PC-3 (cell line): ENCODE measurements around the gene DBNDD2. TPM values are rescaled to one million over a fixed set of nuclear protein-coding genes. Genes with fewer than 3 reads are reported as not detected.

Experiments used
- ATAC-seq: fragments of 200-7000 bp; cut with Tn5 transposase; 2 replicates; pipeline ENCODE4 v1.9.1; 2020; ENCODE audit warnings: mild to moderate bottlenecking, moderate library complexity
- BruUV-seq: library from RNA; stranded (reverse); fragments of 400-500 nt; replicated peaks from 2 replicates; lab custom pipeline; 2021; lab: Mats Ljungman, UMichigan
- CTCF ChIA-PET: fragments of 300-600 bp; sonication (Branson Sonifier 250); formaldehyde crosslinking; loops from one replicate; lab custom pipeline; 2022; ENCODE audit warnings: antibody characterized with exemption; lab: Charles Lee
- POLR2A ChIA-PET: fragments of 300-600 bp; sonication (Branson Sonifier 250); formaldehyde crosslinking; loops from one replicate; lab custom pipeline; 2022; ENCODE audit warnings: antibody characterized with exemption; ENCODE audit not compliant: unreplicated experiment; lab: Charles Lee
- DNase-seq: peaks from one replicate; pipeline ENCODE4 v3.0.0-alpha.2; 2015
- H2AFZ ChIP-seq: fragments of 300-600 bp; sonication (generic); 2 replicates; pipeline ENCODE4 v1.6.0; 2016; ENCODE audit warnings: antibody characterized with exemption, low read length
- H3F3A ChIP-seq: fragments of 300-600 bp; sonication (generic); one replicate; pipeline ENCODE4 v1.6.0; 2017; ENCODE audit warnings: antibody characterized with exemption, low read length, control low read depth, mild to moderate bottlenecking; ENCODE audit not compliant: unreplicated experiment
- H3K27ac ChIP-seq: fragments of 300-600 bp; sonication (generic); 2 replicates; pipeline ENCODE4 v1.5.1; 2016; ENCODE audit warnings: mild to moderate bottlenecking, low read length
- H3K27me3 ChIP-seq: fragments of 300-600 bp; sonication (generic); 2 replicates; pipeline ENCODE4 v1.6.1; 2016; ENCODE audit warnings: low read length, mixed read lengths
- H3K36me3 ChIP-seq: fragments of 300-600 bp; sonication (generic); 2 replicates; pipeline ENCODE4 v1.6.1; 2016; ENCODE audit warnings: low read depth, mixed run types, low read length, mixed read lengths
- H3K4me1 ChIP-seq: fragments of 300-600 bp; sonication (generic); 2 replicates; pipeline ENCODE4 v1.5.1; 2016; ENCODE audit warnings: low read length; ENCODE audit not compliant: insufficient read depth
- H3K4me2 ChIP-seq: fragments of 300-600 bp; sonication (generic); 2 replicates; pipeline ENCODE4 v1.6.0; 2016; ENCODE audit warnings: low read length
- H3K4me3 ChIP-seq: fragments of 300-600 bp; sonication (generic); 2 replicates; pipeline ENCODE4 v1.5.1; 2016; ENCODE audit warnings: mild to moderate bottlenecking, low read length, mixed read lengths
- H3K79me2 ChIP-seq: fragments of 300-600 bp; sonication (generic); 2 replicates; pipeline ENCODE4 v1.6.1; 2017; ENCODE audit warnings: low read length, mixed read lengths
- H3K9ac ChIP-seq: fragments of 300-600 bp; sonication (generic); 2 replicates; pipeline ENCODE4 v1.6.0; 2016; ENCODE audit warnings: mild to moderate bottlenecking, low read length
- H3K9me2 ChIP-seq: fragments of 300-600 bp; sonication (generic); replicated peaks from 2 replicates; pipeline ENCODE4 v1.6.1; 2016; ENCODE audit warnings: mixed run types, low read length, mixed read lengths
- H3K9me3 ChIP-seq: fragments of 300-600 bp; sonication (generic); 2 replicates; pipeline ENCODE4 v1.6.1; 2016; ENCODE audit warnings: low read length, mixed read lengths
- H4K20me1 ChIP-seq: fragments of 300-600 bp; sonication (generic); 2 replicates; pipeline ENCODE4 v1.6.1; 2016; ENCODE audit warnings: low read length, mixed read lengths
- EZH2 ChIP-seq: fragments of 300-600 bp; sonication (generic); IDR thresholded peaks from one replicate; pipeline ENCODE4 v1.6.1; 2017; ENCODE audit warnings: antibody characterized with exemption, mild to moderate bottlenecking, low read length; ENCODE audit not compliant: unreplicated experiment
- EZH2phosphoT487 ChIP-seq: fragments of 300-600 bp; sonication (generic); IDR thresholded peaks from 2 replicates; pipeline ENCODE4 v1.6.1; 2018; ENCODE audit warnings: mild to moderate bottlenecking, antibody characterized with exemption, low read length, borderline replicate concordance
- intact Hi-C: fragments of 100-400 bp; cut with micrococcal nuclease; formaldehyde crosslinking; loops from 2 replicates; pipeline ENCODE4 v1.9.0; 2023
- total RNA-seq: library from RNA; depleted of rRNA; stranded (reverse); fragments of >200 nt; gene quantifications from 2 replicates; pipeline ENCODE4 v1.2.3, GENCODE V29; 2014
- TF ChIP-seq, protein P1 (sequence below): fragments of 300-600 bp; sonication (generic); conservative IDR thresholded peaks from 2 replicates; pipeline ENCODE4 v1.5.1; 2017; ENCODE audit warnings: antibody characterized with exemption, low read depth, mild to moderate bottlenecking, low read length

The DBNDD2 gene
- total RNA-seq, 1 experiment from 2014 or later, result 8.5 TPM

- H4K20me1 ChIP-seq, result no peaks in the 10 kb centered on the region
- ChIA-PET POLR2A (no interaction called here), CTCF (no interaction called here)
- TF ChIP-seq, protein P1, sequence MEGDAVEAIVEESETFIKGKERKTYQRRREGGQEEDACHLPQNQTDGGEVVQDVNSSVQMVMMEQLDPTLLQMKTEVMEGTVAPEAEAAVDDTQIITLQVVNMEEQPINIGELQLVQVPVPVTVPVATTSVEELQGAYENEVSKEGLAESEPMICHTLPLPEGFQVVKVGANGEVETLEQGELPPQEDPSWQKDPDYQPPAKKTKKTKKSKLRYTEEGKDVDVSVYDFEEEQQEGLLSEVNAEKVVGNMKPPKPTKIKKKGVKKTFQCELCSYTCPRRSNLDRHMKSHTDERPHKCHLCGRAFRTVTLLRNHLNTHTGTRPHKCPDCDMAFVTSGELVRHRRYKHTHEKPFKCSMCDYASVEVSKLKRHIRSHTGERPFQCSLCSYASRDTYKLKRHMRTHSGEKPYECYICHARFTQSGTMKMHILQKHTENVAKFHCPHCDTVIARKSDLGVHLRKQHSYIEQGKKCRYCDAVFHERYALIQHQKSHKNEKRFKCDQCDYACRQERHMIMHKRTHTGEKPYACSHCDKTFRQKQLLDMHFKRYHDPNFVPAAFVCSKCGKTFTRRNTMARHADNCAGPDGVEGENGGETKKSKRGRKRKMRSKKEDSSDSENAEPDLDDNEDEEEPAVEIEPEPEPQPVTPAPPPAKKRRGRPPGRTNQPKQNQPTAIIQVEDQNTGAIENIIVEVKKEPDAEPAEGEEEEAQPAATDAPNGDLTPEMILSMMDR, result no peak
- no peak for TF ChIP-seq EZH2
- TF ChIP-seq EZH2phosphoT487, result no peak
- DNase-seq (no peak), ATAC-seq (no peak)
- BruUV-seq, result no TSS peak
- no peaks in the 10 kb centered on the region for H3F3A ChIP-seq
- intact Hi-C loops, result loop anchor here (10.0 kb wide), 1 partner anchor 521 kb away; the partner anchor contains the start of gene PCIF1
- H3K4me2 ChIP-seq, result no peak overlapping the region
- no peak overlapping the region for H3K4me3 ChIP-seq
- no peaks in the 10 kb centered on the region for H3K9me2 ChIP-seq
- no peak overlapping the region for H2AFZ ChIP-seq
- no peaks in the 10 kb centered on the region for H3K27me3 ChIP-seq
- peaks cover 40% of the 10 kb centered on the region for H3K4me1 ChIP-seq
- H3K36me3 ChIP-seq, result no peaks in the 10 kb centered on the region
- no peak overlapping the region for H3K27ac ChIP-seq
- H3K79me2 ChIP-seq, result peaks cover 25% of the 10 kb centered on the region
- H3K9ac ChIP-seq, result no peak overlapping the region
- H3K9me3 ChIP-seq, result no peaks in the 10 kb centered on the region
Observed at GRCh38 chr20:45413479-45413878, 5.4 kb downstream of the DBNDD2 start.

GRCh38 chr20:45415822-45416637 is 7.9 kb downstream of the DBNDD2 start, which contains the start of gene PIGT:
PIGT (plus strand) TSS chr20:45416141; CDS start chr20:45416157, 16 bp downstream.
- intact Hi-C loops, result loop anchor here (10.0 kb wide), 1 partner anchor 519 kb away; the partner anchor contains the start of gene PCIF1
- peak within 1 kb of the TSS; percentile 59 for H3K27ac ChIP-seq
- DNase-seq (peak; percentile 90), ATAC-seq (peak; percentile 56)
- ChIA-PET POLR2A (interaction anchor here (0.6 to 0.8 kb wide), 3 partner anchors 9 to 443 kb away, joined by 3 to 5 read pairs (median 4); no protein-coding TSS in a partner anchor), CTCF (interaction anchor here (0.9 kb wide), 1 partner anchor 21 kb away, joined by 3 read pairs; no protein-coding TSS in a partner anchor)
- H3K9me3 ChIP-seq, result no peaks in the 10 kb centered on the region
- H3K36me3 ChIP-seq, result peaks cover 12% of the 10 kb centered on the region
- peaks cover 44% of the 10 kb centered on the region for H3K79me2 ChIP-seq
- no TSS peak for BruUV-seq
- peak within 1 kb of the TSS; percentile 65 for H2AFZ ChIP-seq
- TF ChIP-seq, protein P1, result no peak
- TF ChIP-seq EZH2phosphoT487 (no peak), EZH2 (no peak)
- peak within 1 kb of the TSS; percentile 85 for H3K4me3 ChIP-seq
- H4K20me1 ChIP-seq, result no peaks in the 10 kb centered on the region
- H3F3A ChIP-seq, result peaks cover 3% of the 10 kb centered on the region
- H3K9ac ChIP-seq, result peak within 1 kb of the TSS; percentile 88
- H3K9me2 ChIP-seq, result no peaks in the 10 kb centered on the region
- peak within 1 kb of the TSS; percentile 96 for H3K4me2 ChIP-seq
- no peaks in the 10 kb centered on the region for H3K27me3 ChIP-seq
- H3K4me1 ChIP-seq, result peaks cover 47% of the 10 kb centered on the region
